HEK293 (cell line): ENCODE results near the gene WASL.
A peak's percentile ranks its signal among the peaks of the same experiment; 100 is the strongest.

Experiments used
- FEZF1 ChIP-seq: fragments of 450-650 bp; formaldehyde crosslinking; IDR thresholded peaks from 2 replicates; pipeline ENCODE4 v1.5.1; 2016; ENCODE audit warnings: missing biosample characterization, missing genetic modification characterization
- GFI1B ChIP-seq: fragments of 450-650 bp; formaldehyde crosslinking; IDR thresholded peaks from 2 replicates; pipeline ENCODE4 v1.5.1; 2016; ENCODE audit warnings: missing biosample characterization, missing genetic modification characterization
- GLI4 ChIP-seq: fragments of 450-650 bp; formaldehyde crosslinking; IDR thresholded peaks from 2 replicates; pipeline ENCODE4 v1.5.1; 2016; ENCODE audit warnings: missing biosample characterization, missing genetic modification characterization
- KLF7 ChIP-seq: fragments of 450-650 bp; formaldehyde crosslinking; IDR thresholded peaks from 2 replicates; pipeline ENCODE4 v1.5.1; 2016; ENCODE audit warnings: missing biosample characterization, missing genetic modification characterization, borderline replicate concordance
- KLF8 ChIP-seq: fragments of 450-650 bp; formaldehyde crosslinking; IDR thresholded peaks from 2 replicates; pipeline ENCODE4 v1.5.1; 2016; ENCODE audit warnings: missing biosample characterization, missing genetic modification characterization
- OSR2 ChIP-seq: fragments of 450-650 bp; formaldehyde crosslinking; IDR thresholded peaks from 2 replicates; pipeline ENCODE4 v1.5.1; 2016; ENCODE audit warnings: missing biosample characterization, missing genetic modification characterization
- SP7 ChIP-seq: fragments of 450-650 bp; formaldehyde crosslinking; IDR thresholded peaks from 2 replicates; pipeline ENCODE4 v1.5.1; 2016; ENCODE audit warnings: missing biosample characterization, missing genetic modification characterization
- ZBTB20 ChIP-seq: fragments of 450-650 bp; formaldehyde crosslinking; IDR thresholded peaks from 2 replicates; pipeline ENCODE4 v1.5.1; 2016; ENCODE audit warnings: missing biosample characterization, missing genetic modification characterization
- ZNF10 ChIP-seq: fragments of 450-650 bp; formaldehyde crosslinking; IDR thresholded peaks from 2 replicates; pipeline ENCODE4 v1.5.1; 2017; ENCODE audit warnings: missing biosample characterization, missing genetic modification characterization
- ZNF114 ChIP-seq: fragments of 450-650 bp; formaldehyde crosslinking; IDR thresholded peaks from 2 replicates; pipeline ENCODE4 v1.5.0; 2017; ENCODE audit warnings: missing biosample characterization, missing genetic modification characterization
- ZNF211 ChIP-seq: fragments of 450-650 bp; formaldehyde crosslinking; IDR thresholded peaks from 2 replicates; pipeline ENCODE4 v1.5.1; 2016; ENCODE audit warnings: low read depth, missing biosample characterization, missing genetic modification characterization
- ZNF23 ChIP-seq: fragments of 450-650 bp; formaldehyde crosslinking; IDR thresholded peaks from 2 replicates; pipeline ENCODE4 v1.5.1; 2016; ENCODE audit warnings: missing biosample characterization, missing genetic modification characterization, borderline replicate concordance
- ZNF24 ChIP-seq: fragments of 450-650 bp; formaldehyde crosslinking; IDR thresholded peaks from 2 replicates; pipeline ENCODE4 v1.5.1; 2016; ENCODE audit warnings: missing biosample characterization, missing genetic modification characterization
- ZNF292 ChIP-seq: fragments of 450-650 bp; formaldehyde crosslinking; IDR thresholded peaks from 2 replicates; pipeline ENCODE4 v1.5.1; 2016; ENCODE audit warnings: low read depth, missing biosample characterization, missing genetic modification characterization, borderline replicate concordance
- ZNF341 ChIP-seq: fragments of 450-650 bp; formaldehyde crosslinking; IDR thresholded peaks from 2 replicates; pipeline ENCODE4; 2016; ENCODE audit warnings: low read depth, missing biosample characterization, missing genetic modification characterization
- ZNF398 ChIP-seq: fragments of 450-650 bp; formaldehyde crosslinking; IDR thresholded peaks from 2 replicates; pipeline ENCODE4 v1.5.1; 2017; ENCODE audit warnings: missing biosample characterization, missing genetic modification characterization
- ZNF518A ChIP-seq: fragments of 450-650 bp; formaldehyde crosslinking; conservative IDR thresholded peaks from 2 replicates; pipeline ENCODE4 v1.5.1; 2016; ENCODE audit warnings: low read depth, missing biosample characterization, missing genetic modification characterization
- ZNF600 ChIP-seq: fragments of 450-650 bp; formaldehyde crosslinking; IDR thresholded peaks from 2 replicates; pipeline ENCODE4 v1.5.1; 2016; ENCODE audit warnings: missing biosample characterization, missing genetic modification characterization
- ZNF660 ChIP-seq: fragments of 450-650 bp; IDR thresholded peaks from 2 replicates; pipeline ENCODE4 v1.5.1; 2018; ENCODE audit warnings: missing biosample characterization, mild to moderate bottlenecking, missing genetic modification characterization
- ZNF792 ChIP-seq: fragments of 450-650 bp; formaldehyde crosslinking; IDR thresholded peaks from 2 replicates; pipeline ENCODE4 v1.5.1; 2016; ENCODE audit warnings: missing biosample characterization, missing genetic modification characterization
- ZNF843 ChIP-seq: fragments of 450-650 bp; formaldehyde crosslinking; IDR thresholded peaks from 2 replicates; pipeline ENCODE4 v1.5.1; 2016; ENCODE audit warnings: missing biosample characterization, missing genetic modification characterization
- ZSCAN30 ChIP-seq: fragments of 450-650 bp; IDR thresholded peaks from 2 replicates; pipeline ENCODE4 v1.5.1; 2018; ENCODE audit warnings: missing biosample characterization, mild to moderate bottlenecking, missing genetic modification characterization, moderate library complexity
- ZXDB ChIP-seq: fragments of 450-650 bp; formaldehyde crosslinking; IDR thresholded peaks from 2 replicates; pipeline ENCODE4 v1.5.1; 2016; ENCODE audit warnings: missing biosample characterization, missing genetic modification characterization
- TF ChIP-seq, protein P1 (sequence below): fragments of 450-650 bp; formaldehyde crosslinking; IDR thresholded peaks from 2 replicates; pipeline ENCODE4 v1.5.1; 2017; ENCODE audit warnings: missing biosample characterization, missing genetic modification characterization
- TF ChIP-seq, protein P2 (sequence below): fragments of 450-650 bp; formaldehyde crosslinking; IDR thresholded peaks from 2 replicates; pipeline ENCODE4 v1.5.1; 2016; ENCODE audit warnings: missing biosample characterization, missing genetic modification characterization, borderline replicate concordance

WASL gene

DNA sequence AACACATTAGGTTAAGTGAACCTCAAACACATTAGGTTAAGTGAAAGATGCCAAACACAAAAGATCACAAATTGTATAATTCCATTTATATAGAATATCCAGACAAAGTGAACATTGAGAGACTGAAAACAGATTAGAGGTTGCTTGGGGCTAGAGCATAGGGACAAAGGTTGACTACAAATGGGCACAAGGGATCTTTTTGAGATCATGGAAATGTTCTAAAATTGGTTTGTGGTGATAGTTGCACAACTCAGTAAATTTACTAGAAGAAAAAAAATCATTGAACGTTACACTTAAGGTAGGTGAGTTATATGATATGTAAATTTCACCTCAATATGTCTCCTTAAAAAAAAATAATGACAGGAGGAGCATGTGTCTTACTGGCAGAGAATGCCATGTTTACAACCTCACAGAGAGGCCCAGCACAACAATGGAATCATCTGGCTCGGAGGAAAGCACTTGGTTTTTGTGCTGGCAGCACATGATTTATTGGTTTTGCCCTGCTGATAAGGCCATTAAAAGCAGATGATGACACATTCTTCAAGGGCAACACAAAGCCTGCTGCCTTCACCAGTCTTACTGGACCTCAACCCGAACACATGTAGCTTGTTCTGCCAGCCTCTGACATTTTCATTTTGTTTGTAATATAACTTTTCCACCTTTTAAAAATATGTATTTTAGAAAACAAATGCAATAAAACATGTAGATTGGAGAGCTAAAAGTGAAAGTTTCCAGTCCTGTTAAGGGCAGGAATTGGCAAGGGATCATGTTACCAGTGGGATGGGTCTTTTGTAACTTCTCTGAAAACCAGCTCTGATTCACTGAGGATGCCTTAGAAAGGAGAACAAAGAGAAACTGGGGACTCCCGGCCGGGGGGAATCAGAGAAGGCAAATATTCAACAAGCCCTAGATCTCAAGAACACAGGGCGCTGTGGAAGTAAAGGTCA is 105.0 kb downstream of the WASL start (continued):
- TF ChIP-seq, protein P1, sequence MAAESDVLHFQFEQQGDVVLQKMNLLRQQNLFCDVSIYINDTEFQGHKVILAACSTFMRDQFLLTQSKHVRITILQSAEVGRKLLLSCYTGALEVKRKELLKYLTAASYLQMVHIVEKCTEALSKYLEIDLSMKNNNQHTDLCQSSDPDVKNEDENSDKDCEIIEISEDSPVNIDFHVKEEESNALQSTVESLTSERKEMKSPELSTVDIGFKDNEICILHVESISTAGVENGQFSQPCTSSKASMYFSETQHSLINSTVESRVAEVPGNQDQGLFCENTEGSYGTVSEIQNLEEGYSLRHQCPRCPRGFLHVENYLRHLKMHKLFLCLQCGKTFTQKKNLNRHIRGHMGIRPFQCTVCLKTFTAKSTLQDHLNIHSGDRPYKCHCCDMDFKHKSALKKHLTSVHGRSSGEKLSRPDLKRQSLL (tag by site-specific recombination) = no peak
- TF ChIP-seq, protein P2, sequence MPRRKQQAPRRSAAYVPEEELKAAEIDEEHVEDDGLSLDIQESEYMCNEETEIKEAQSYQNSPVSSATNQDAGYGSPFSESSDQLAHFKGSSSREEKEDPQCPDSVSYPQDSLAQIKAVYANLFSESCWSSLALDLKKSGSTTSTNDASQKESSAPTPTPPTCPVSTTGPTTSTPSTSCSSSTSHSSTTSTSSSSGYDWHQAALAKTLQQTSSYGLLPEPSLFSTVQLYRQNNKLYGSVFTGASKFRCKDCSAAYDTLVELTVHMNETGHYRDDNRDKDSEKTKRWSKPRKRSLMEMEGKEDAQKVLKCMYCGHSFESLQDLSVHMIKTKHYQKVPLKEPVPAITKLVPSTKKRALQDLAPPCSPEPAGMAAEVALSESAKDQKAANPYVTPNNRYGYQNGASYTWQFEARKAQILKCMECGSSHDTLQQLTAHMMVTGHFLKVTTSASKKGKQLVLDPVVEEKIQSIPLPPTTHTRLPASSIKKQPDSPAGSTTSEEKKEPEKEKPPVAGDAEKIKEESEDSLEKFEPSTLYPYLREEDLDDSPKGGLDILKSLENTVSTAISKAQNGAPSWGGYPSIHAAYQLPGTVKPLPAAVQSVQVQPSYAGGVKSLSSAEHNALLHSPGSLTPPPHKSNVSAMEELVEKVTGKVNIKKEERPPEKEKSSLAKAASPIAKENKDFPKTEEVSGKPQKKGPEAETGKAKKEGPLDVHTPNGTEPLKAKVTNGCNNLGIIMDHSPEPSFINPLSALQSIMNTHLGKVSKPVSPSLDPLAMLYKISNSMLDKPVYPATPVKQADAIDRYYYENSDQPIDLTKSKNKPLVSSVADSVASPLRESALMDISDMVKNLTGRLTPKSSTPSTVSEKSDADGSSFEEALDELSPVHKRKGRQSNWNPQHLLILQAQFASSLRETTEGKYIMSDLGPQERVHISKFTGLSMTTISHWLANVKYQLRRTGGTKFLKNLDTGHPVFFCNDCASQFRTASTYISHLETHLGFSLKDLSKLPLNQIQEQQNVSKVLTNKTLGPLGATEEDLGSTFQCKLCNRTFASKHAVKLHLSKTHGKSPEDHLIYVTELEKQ (tag by site-specific recombination) = peak; percentile 95
- TF ChIP-seq ZNF600 (tag by site-specific recombination) = peak; percentile 97
- no peak; the same call in 1 of the 2 replicates for TF ChIP-seq ZNF660
- TF ChIP-seq FEZF1 (tag by site-specific recombination) = peak; percentile 96
- TF ChIP-seq ZNF843 = peak; percentile 88
- TF ChIP-seq ZNF24 = peak; percentile 69; the same call in 1 of the 2 replicates
- TF ChIP-seq ZNF292 (tag by site-specific recombination) = no peak
- peak; percentile 94 for TF ChIP-seq SP7 (tag by site-specific recombination)
- TF ChIP-seq ZXDB (tag by site-specific recombination) = peak; percentile 81
- TF ChIP-seq ZNF398 (tag by site-specific recombination) = peak; percentile 40; the same call in 1 of the 2 replicates
- no peak for TF ChIP-seq ZNF114
- TF ChIP-seq ZBTB20 (tag by site-specific recombination) = no peak
- peak; percentile 70; the same call in 1 of the 2 replicates for TF ChIP-seq ZSCAN30
- peak; percentile 45; the same call in 1 of the 2 replicates for TF ChIP-seq KLF8 (tag by site-specific recombination)
- peak; percentile 25; the same call in 1 of the 2 replicates for TF ChIP-seq KLF7
- 0 out of 2 replicates have a peak, but pooled peaks have one; percentile 16 for TF ChIP-seq GFI1B
- TF ChIP-seq ZNF211 = no peak
- TF ChIP-seq ZNF10 = peak; percentile 96
- TF ChIP-seq OSR2 (tag by site-specific recombination) = no peak
- no peak for TF ChIP-seq ZNF23 (tag by site-specific recombination)
- TF ChIP-seq ZNF341 = no peak
- TF ChIP-seq ZNF792 = no peak
- TF ChIP-seq GLI4 = no peak
- TF ChIP-seq ZNF518A = peak; percentile 34; the same call in 1 of the 2 replicates
